NT2/D1 (cell line): ENCODE measurements around the gene CNMD.

Experiments used
- DNase-seq: peaks from one replicate; pipeline ENCODE4 v3.0.0-alpha.2; 2011; ENCODE audit warnings: low read depth, low spot score
- H3K27me3 ChIP-seq: 2 replicates; pipeline ENCODE4 v1.6.0; 2011; ENCODE audit warnings: mild to moderate bottlenecking; ENCODE audit not compliant: insufficient read length, insufficient read depth
- H3K36me3 ChIP-seq: 2 replicates; pipeline ENCODE4 v1.6.1; 2011; ENCODE audit warnings: mild to moderate bottlenecking, low read length, mixed read lengths; ENCODE audit not compliant: insufficient read depth, insufficient read length
- H3K4me1 ChIP-seq: 2 replicates; pipeline ENCODE4 v1.5.1; 2011; ENCODE audit not compliant: insufficient read depth, insufficient read length
- H3K4me3 ChIP-seq: 2 replicates; pipeline ENCODE4 v1.5.1; 2011; ENCODE audit warnings: low read depth; ENCODE audit not compliant: insufficient read length
- H3K9ac ChIP-seq: 2 replicates; pipeline ENCODE4 v1.6.0; 2011; ENCODE audit warnings: low read depth; ENCODE audit not compliant: insufficient read length
- H3K9me3 ChIP-seq: 2 replicates; pipeline ENCODE4 v1.5.1; 2011; ENCODE audit warnings: mild to moderate bottlenecking, low read length; ENCODE audit not compliant: insufficient read depth
- SUZ12 ChIP-seq: IDR thresholded peaks from 2 replicates; pipeline ENCODE4 v1.6.1; 2011; ENCODE audit not compliant: insufficient read length, insufficient read depth; ENCODE audit errors: extremely low read depth
- YY1 ChIP-seq: IDR thresholded peaks from 2 replicates; pipeline ENCODE4 v1.6.1; 2011; ENCODE audit not compliant: insufficient read length, insufficient read depth
- ZNF274 ChIP-seq: IDR thresholded peaks from 2 replicates; pipeline ENCODE4 v1.6.1; 2011; ENCODE audit warnings: mild to moderate bottlenecking, low read depth, low read length

Gene CNMD

DNA sequence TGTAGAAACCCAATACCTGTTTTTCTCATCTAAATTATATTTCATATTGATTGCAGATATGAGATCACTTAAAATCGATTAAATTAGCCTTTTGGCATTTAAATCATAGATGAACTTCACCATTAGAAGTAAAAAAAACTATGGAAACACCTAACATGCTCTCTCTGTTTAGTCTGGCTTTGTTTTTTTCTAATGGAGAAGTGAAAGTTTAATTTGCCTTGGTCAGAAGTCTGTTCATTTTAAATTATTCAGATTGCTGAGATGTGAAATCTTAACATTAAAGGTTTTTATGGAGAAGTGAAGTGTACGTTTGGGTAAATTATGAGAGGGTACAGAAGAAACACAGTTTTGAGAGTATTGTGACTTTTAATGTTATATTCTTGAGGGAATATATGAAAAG is 80.3 kb downstream of the CNMD start:
- Histone ChIP-seq H3K27me3 (no peaks in the 10 kb centered on the region), H3K4me3 (no peak overlapping the region), H3K9ac (no peak overlapping the region), H3K36me3 (no peaks in the 10 kb centered on the region), H3K4me1 (no peaks in the 10 kb centered on the region), H3K9me3 (no peaks in the 10 kb centered on the region)
- TF ChIP-seq SUZ12 (no peak), YY1 (no peak), ZNF274 (no peak)
- no peak for DNase-seq
